Heart right ventricle (tissue), 16 donors: Measurements from ENCODE around the gene PIWIL1. TPM values are rescaled to one million over a fixed set of nuclear protein-coding genes. Genes with fewer than 3 reads are reported as not detected.

ENCODE experiments used
- ATAC-seq, 8 donors: fragments of 200-7000 bp; cut with Tn5 transposase; one replicate each; pipeline ENCODE4 v1.9.1; 2020; ENCODE audit warnings: mild to moderate bottlenecking in 8 of 8, moderate library complexity in 8 of 8, moderate number of reproducible peaks in 1 of 8
- DNase-seq, 2 donors: peaks; one replicate each; pipeline ENCODE4 v3.0.0-alpha.2; 2020
- H3K27ac ChIP-seq, 10 donors: fragments of 200-600 bp; sonication (generic) in 2 of 10; one replicate each; pipeline versions ENCODE4 v1.5.0 to v1.8.0; 2020 to 2022; ENCODE audit warnings: mild to moderate bottlenecking in 3 of 10
- H3K27me3 ChIP-seq, 7 donors: fragments of 200-600 bp; one replicate each; pipeline ENCODE4 v1.8.0; 2021 to 2022; ENCODE audit warnings: mild to moderate bottlenecking in 2 of 7
- H3K36me3 ChIP-seq, 9 donors: fragments of 200-600 bp; sonication (generic) in 1 of 9; one replicate each; pipeline versions ENCODE4 v1.5.0 to v1.8.0; 2020 to 2022; ENCODE audit warnings: mild to moderate bottlenecking in 2 of 9
- H3K4me1 ChIP-seq, 9 donors: fragments of 200-600 bp; sonication (generic) in 1 of 9; one replicate each; pipeline versions ENCODE4 v1.5.0 to v1.8.0; 2020 to 2022; ENCODE audit warnings: mild to moderate bottlenecking in 4 of 9
- H3K4me3 ChIP-seq, 10 donors: fragments of 200-600 bp; sonication (generic) in 2 of 10; one replicate each; pipeline versions ENCODE4 v1.5.0 to v1.8.0; 2020 to 2022; ENCODE audit warnings: mild to moderate bottlenecking in 7 of 10, moderate library complexity in 2 of 10
- H3K9me3 ChIP-seq, 11 donors: fragments of 200-600 bp in 10 of 11; sonication (generic) in 2 of 11; one replicate each; pipeline versions ENCODE4 v1.5.0 to v1.8.0; 2013 to 2022; ENCODE audit warnings: mild to moderate bottlenecking in 2 of 11, control low read depth in 1 of 11, moderate library complexity in 1 of 11
- WGBS, 2 donors: extraction: QIAGEN DNeasy Blood & Tissue Kit; methylation state at CpG; one replicate each; pipeline ENCODE4 v1.1.7; 2013; ENCODE audit warnings: inconsistent platforms in 1 of 2; 5-methylcytosine and 5-hydroxymethylcytosine counted together
- intact Hi-C, 10 donors: fragments of 100-400 bp; cut with DNase I; formaldehyde crosslinking; loops; one replicate each; pipeline versions ENCODE4 v1.11.1 to v1.14.2; 2022
- long read RNA-seq, 3 donors: library from polyadenylated mRNA; unstranded; transcript quantifications; one replicate each; pipeline ENCODE4 v2.0.0, GENCODE V29; 2020 to 2021
- polyA plus RNA-seq, 2 donors: library from polyadenylated mRNA; stranded (reverse); fragments of 200-250 nt; gene quantifications; one replicate each; pipeline ENCODE4 v1.2.3, GENCODE V29; 2013
- total RNA-seq, 10 donors: library from RNA; stranded (reverse); fragmentation: NEBNext Ultra II Directional in 3 of 10; extraction: Animal tissue kit (Norgen Biotek cat#: 25700) in 3 of 10; gene quantifications; one replicate each; pipeline versions ENCODE4 v1.2.1 to v1.2.4, GENCODE V29; 2021 to 2023
- TF ChIP-seq, protein P1 (sequence below), 9 donors: fragments of 200-600 bp; sonication (generic) in 2 of 9; IDR thresholded peaks; one replicate each; pipeline versions ENCODE4 v1.5.0 to v1.8.0; 2021 to 2022; ENCODE audit warnings: antibody characterized with exemption in 9 of 9, mild to moderate bottlenecking in 5 of 9, moderate library complexity in 1 of 9
- donor health status: Arrhythmogenic right ventricular cardiomyopathy.
- donor health status: ischemic (EF 13 %, LVEDD 7.1; RV severe dilation, severe dysfunction).
- donor health status: healthy with polysubstance abuse.
- donor health status: DM: no; HTN: yes; CAD: no.
- donor health status: DM: no; HTN: no; CAD: no.
- donor health status: ischemic (EF 25% LVEDD 6.9; RV normal size, moderate dysfunction).
- donor health status: ischemic (EF 25% LVEDD 5.7; RV mildly dilated, moderate dysfunction).
- donor health status: healthy.
- donor health status: DM: yes; HTN: yes; CAD: no.
- donor health status: Ischemic cardiomyopathy.
- donor health status: ischemic (EF 35%, LVEDD 5.7; RV mildly dilated, moderate dysfunction).
- donor health status: nonischemic (EF 11% LVEDD 7.7; RV severe dilation, severe dysfunction).
- donor health status: DM: yes; HTN: yes; CAD: no.
- donor health status: PGD.
- donor health status: ischemic (EF 29% LVEDD 5.4; RV normal size, mild dysfunction).
- donor health status: nonischemic (EF 23%, LVEDD 6.1; RV moderate dilation, normal function).

Gene PIWIL1
- total RNA-seq (not detected), polyA plus RNA-seq (under 1 TPM in 1 of 2 donors, not detected in 1; 0.01 TPM)
- long read RNA-seq, donor 1, result 0 reads
- long read RNA-seq, donor 2, result 0 reads
- long read RNA-seq, donor 3, result 0 reads

DNA sequence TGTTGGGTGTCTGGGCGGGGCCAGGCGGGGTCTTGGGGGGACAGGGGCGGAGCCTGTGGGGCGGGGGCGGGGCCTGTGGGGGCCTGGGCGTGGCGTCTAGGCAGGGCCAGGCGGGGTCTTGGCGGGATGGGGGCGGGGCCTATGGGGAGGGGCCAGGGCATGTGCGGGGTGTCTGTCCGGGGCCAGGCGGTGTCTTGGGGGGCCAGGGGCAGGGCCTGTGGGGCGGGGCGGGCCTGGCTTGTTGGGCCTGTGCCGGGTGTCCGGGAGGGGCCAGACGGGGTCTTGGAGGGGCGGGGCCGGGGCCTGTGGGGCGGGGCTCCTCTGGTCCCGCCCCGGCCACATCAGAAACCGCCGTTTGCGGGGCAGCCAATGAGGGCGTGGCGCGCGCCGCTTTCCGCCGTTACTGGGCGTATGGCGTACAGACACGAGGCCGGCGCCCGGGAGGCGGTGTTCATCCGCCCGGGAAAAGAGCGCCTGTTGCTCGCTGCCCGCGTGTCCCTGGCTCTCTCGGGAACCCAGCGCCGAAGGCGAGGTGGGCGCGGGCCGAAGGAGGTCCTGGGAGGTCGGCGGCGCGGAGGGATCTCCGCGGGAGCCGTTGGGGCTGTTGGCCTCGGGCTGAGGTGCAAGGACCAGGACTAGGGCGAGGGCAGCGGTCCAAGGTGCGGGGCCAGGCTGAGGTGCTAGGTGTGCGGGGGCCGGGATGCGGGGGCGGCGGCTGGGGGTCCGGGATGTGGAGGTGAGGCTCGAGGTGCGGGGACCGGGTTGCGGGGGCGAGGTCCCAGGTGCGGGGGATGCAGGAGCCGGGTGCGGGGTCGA, at the start of gene PIWIL1:
Gene PIWIL1 (plus strand): TSS at position 400 of the 816 bp plus-strand sequence. CDS start 4,705 bp downstream, outside the sequence.
- 66 to 73% methylated on average over 68 to 79 of the region's 79 CpGs for WGBS, 2 donors
- intact Hi-C loops, result loop anchor here in 3 of 10 donors (2.0 to 5.0 kb wide), 2 partner anchors 290 to 291 kb away; no protein-coding TSS in a partner anchor
- Histone ChIP-seq H3K4me1 (peaks cover 0 to 16% (median 0%) of the 10 kb centered on the region in 9 donors), H3K9me3 (peaks cover 0 to 6% (median 0%) of the 10 kb centered on the region in 11 donors), H3K27me3 (peaks cover 5 to 63% (median 32%) of the 10 kb centered on the region in 7 donors), H3K36me3 (no peaks in the 10 kb centered on the region), H3K4me3 (no peak within 1 kb of the TSS), H3K27ac (no peak within 1 kb of the TSS)
- TF ChIP-seq, protein P1, sequence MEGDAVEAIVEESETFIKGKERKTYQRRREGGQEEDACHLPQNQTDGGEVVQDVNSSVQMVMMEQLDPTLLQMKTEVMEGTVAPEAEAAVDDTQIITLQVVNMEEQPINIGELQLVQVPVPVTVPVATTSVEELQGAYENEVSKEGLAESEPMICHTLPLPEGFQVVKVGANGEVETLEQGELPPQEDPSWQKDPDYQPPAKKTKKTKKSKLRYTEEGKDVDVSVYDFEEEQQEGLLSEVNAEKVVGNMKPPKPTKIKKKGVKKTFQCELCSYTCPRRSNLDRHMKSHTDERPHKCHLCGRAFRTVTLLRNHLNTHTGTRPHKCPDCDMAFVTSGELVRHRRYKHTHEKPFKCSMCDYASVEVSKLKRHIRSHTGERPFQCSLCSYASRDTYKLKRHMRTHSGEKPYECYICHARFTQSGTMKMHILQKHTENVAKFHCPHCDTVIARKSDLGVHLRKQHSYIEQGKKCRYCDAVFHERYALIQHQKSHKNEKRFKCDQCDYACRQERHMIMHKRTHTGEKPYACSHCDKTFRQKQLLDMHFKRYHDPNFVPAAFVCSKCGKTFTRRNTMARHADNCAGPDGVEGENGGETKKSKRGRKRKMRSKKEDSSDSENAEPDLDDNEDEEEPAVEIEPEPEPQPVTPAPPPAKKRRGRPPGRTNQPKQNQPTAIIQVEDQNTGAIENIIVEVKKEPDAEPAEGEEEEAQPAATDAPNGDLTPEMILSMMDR (IDR thresholded peaks at IDR 0.05), result no peak
- ATAC-seq, result no peak
- no peak for DNase-seq

DNA sequence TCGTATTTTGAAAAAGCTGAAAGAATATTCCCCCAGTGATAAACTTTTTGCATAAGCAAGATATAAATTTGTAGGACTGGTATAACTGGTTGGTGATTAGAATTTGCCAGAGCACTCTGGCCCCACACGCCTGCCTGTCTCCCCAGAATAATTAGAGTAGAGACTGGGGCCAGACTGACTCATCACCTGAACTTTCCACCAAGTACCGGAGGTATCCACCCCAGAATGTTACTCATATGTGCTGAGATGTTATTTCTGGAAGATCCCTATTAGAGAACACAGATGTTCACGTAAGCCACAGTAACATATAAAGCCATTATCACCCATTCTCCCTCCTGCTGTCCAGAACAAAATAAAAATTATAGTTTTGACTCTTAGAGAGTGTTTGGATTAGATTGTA, 49.5 kb upstream of the PIWIL1 start:
- intact Hi-C loops, result no loop called here
- no peaks in the 10 kb centered on the region for H3K4me1 ChIP-seq
- WGBS, 2 donors, result 44 to 63% methylated on average over 4 of the region's 4 CpGs
- H3K4me3 ChIP-seq, result no peak overlapping the region
- TF ChIP-seq, protein P1 (IDR thresholded peaks at IDR 0.05), result no peak
- no peaks in the 10 kb centered on the region for H3K36me3 ChIP-seq
- DNase-seq (no peak), ATAC-seq (no peak)
- H3K27me3 ChIP-seq, result peaks cover 0 to 26% (median 8%) of the 10 kb centered on the region in 7 donors
- H3K27ac ChIP-seq, result no peak overlapping the region
- peaks cover 0 to 44% (median 8%) of the 10 kb centered on the region in 11 donors for H3K9me3 ChIP-seq

DNA sequence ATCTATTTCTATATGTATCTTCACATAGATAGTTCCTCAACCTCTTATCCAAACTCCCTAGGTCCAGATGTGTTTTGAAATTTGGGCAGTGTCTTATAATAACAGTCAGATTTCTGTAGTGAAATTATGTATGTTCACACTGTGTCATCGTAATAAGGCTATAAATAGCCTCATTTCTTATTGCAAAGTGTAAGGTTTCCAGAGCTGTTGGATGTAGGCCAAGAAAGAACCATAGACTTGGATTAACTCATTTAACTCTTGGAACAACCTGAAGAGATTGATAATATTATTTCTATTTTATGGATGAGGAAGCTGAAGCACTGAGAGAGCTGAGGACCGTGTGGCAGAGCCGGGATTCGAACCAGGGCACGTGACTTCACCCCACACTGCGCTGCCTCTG, 49.0 kb upstream of the PIWIL1 start:
- 74% methylated on average over 6 of the region's 6 CpGs for WGBS, 2 donors
- Histone ChIP-seq H3K27me3 (peaks cover 0 to 26% (median 8%) of the 10 kb centered on the region in 7 donors), H3K4me3 (no peak overlapping the region), H3K27ac (no peak overlapping the region), H3K9me3 (peaks cover 0 to 49% (median 8%) of the 10 kb centered on the region in 11 donors), H3K36me3 (no peaks in the 10 kb centered on the region), H3K4me1 (no peaks in the 10 kb centered on the region)
- TF ChIP-seq, protein P1 (IDR thresholded peaks at IDR 0.05), result no peak
- DNase-seq (no peak), ATAC-seq (no peak)
- intact Hi-C loops, result no loop called here

GRCh38 chr12:130290114-130290513, 47.6 kb upstream of the PIWIL1 start:
- no peak for DNase-seq
- no peak overlapping the region for H3K27ac ChIP-seq
- H3K36me3 ChIP-seq, result no peaks in the 10 kb centered on the region
- TF ChIP-seq, protein P1 (IDR thresholded peaks at IDR 0.05), result no peak
- H3K27me3 ChIP-seq, result peaks cover 0 to 26% (median 8%) of the 10 kb centered on the region in 7 donors
- H3K4me1 ChIP-seq, result no peaks in the 10 kb centered on the region
- WGBS, 2 donors, result 76 to 82% methylated on average over 1 of the region's 1 CpG
- peaks cover 0 to 41% (median 8%) of the 10 kb centered on the region in 11 donors for H3K9me3 ChIP-seq
- no peak for ATAC-seq
- intact Hi-C loops, result no loop called here
- H3K4me3 ChIP-seq, result no peak overlapping the region
